H1 (cell line): ENCODE data around the gene RLBP1. TPM values are rescaled to one million over a fixed set of nuclear protein-coding genes. Genes with fewer than 3 reads are reported as not detected.

Experiments used
- CTCF ChIA-PET: fragments of 300-600 bp; sonication (Branson Sonifier 250); formaldehyde crosslinking; loops from one replicate; lab custom pipeline; 2021; ENCODE audit not compliant: partially characterized antibody; lab: Charles Lee
- POLR2A ChIA-PET: fragments of 300-600 bp; sonication (Branson Sonifier 250); formaldehyde crosslinking; loops from one replicate; lab custom pipeline; 2021; ENCODE audit warnings: inconsistent platforms; ENCODE audit not compliant: partially characterized antibody; lab: Charles Lee
- DNase-seq, 2 experiments: peaks; one replicate each; pipeline versions ENCODE4 v3.0.0 to v3.0.0-alpha.2; 2010 to 2022; ENCODE audit warnings: low spot score in 2 of 2, low read depth in 1 of 2, mixed read lengths in 1 of 2
- FAIRE-seq: peaks from 2 replicates; lab custom pipeline; 2011; peaks lifted over from hg19 to GRCh38; lab: Jason Lieb, UNC
- H2AFZ ChIP-seq: 2 replicates; pipeline ENCODE4 v1.8.1; 2012; ENCODE audit warnings: low read length, inconsistent platforms
- H2AK5ac ChIP-seq: 2 replicates; pipeline ENCODE4 v1.6.1; 2013; ENCODE audit warnings: low read depth, low read length
- H2BK120ac ChIP-seq: replicated peaks from 2 replicates; pipeline ENCODE3; 2013; ENCODE audit warnings: low read depth, low read length, inconsistent platforms
- H2BK12ac ChIP-seq: 2 replicates; pipeline ENCODE4 v1.6.1; 2013; ENCODE audit warnings: low read depth, low read length
- H2BK15ac ChIP-seq: 2 replicates; pipeline ENCODE4 v1.6.1; 2013; ENCODE audit warnings: low read length
- H2BK20ac ChIP-seq: 2 replicates; pipeline ENCODE4 v1.6.1; 2013; ENCODE audit warnings: low read length
- H2BK5ac ChIP-seq: 2 replicates; pipeline ENCODE4 v1.6.1; 2013; ENCODE audit warnings: low read depth, low read length
- H3K14ac ChIP-seq: 2 replicates; pipeline ENCODE4 v1.6.1; 2013; ENCODE audit warnings: inconsistent platforms; ENCODE audit not compliant: insufficient read length
- H3K18ac ChIP-seq: 2 replicates; pipeline ENCODE4 v1.6.1; 2013; ENCODE audit warnings: low read length; ENCODE audit errors: extremely low read depth
- H3K23ac ChIP-seq: 2 replicates; pipeline ENCODE4 v1.6.1; 2013; ENCODE audit warnings: inconsistent platforms; ENCODE audit not compliant: insufficient read length
- H3K23me2 ChIP-seq: 2 replicates; pipeline ENCODE4 v1.6.1; 2013; ENCODE audit warnings: low read depth, low read length
- H3K27ac ChIP-seq: 2 replicates; pipeline ENCODE4 v1.6.1; 2011; ENCODE audit warnings: low read depth, low read length, inconsistent platforms
- H3K27me3 ChIP-seq, 4 experiments: replicated peaks in 1 of 4; 1 replicate in 1 of 4; 2 replicates in 3 of 4; pipeline versions ENCODE4 v1.6.1 to v1.8.1; 2011 to 2013; ENCODE audit warnings: low read length in 3 of 4, mild to moderate bottlenecking in 3 of 4, inconsistent platforms in 2 of 4, mixed read lengths in 2 of 4, moderate library complexity in 1 of 4; ENCODE audit not compliant: control insufficient read depth in 3 of 4, insufficient read depth in 3 of 4; ENCODE audit errors: extremely low read depth in 1 of 4
- H3K36me3 ChIP-seq, 4 experiments: 2 replicates each; pipeline versions ENCODE4 v1.6.1 to v1.8.1; 2011 to 2013; ENCODE audit warnings: mild to moderate bottlenecking in 4 of 4, low read length in 3 of 4, moderate library complexity in 2 of 4, control low read depth in 1 of 4, inconsistent platforms in 1 of 4; ENCODE audit not compliant: insufficient read depth in 4 of 4, control insufficient read depth in 2 of 4
- H3K4ac ChIP-seq: replicated peaks from 2 replicates; pipeline ENCODE3; 2013; ENCODE audit warnings: low read length, low read depth, mixed read lengths, inconsistent platforms; ENCODE audit not compliant: insufficient read length
- H3K4me1 ChIP-seq, 4 experiments: replicated peaks in 1 of 4; 1 replicate in 1 of 4; 2 replicates in 3 of 4; pipeline versions ENCODE4 v1.6.1 to v1.8.1; 2011 to 2013; ENCODE audit warnings: low read length in 3 of 4, inconsistent platforms in 2 of 4, mixed read lengths in 1 of 4; ENCODE audit not compliant: insufficient read depth in 4 of 4, control insufficient read depth in 3 of 4
- H3K4me2 ChIP-seq, 2 experiments: 2 replicates each; pipeline versions ENCODE4 v1.6.1 to v1.8.1; 2011 to 2013; ENCODE audit warnings: low read depth in 2 of 2, low read length in 2 of 2, control low read depth in 1 of 2, inconsistent platforms in 1 of 2, mild to moderate bottlenecking in 1 of 2; ENCODE audit not compliant: insufficient read depth in 1 of 2
- H3K4me3 ChIP-seq, 4 experiments: fragments of 200-600, 300-600 bp in 1 of 4; sonication (generic), shearing (Covaris generic), sonication (Bioruptor Twin) in 1 of 4; 2 replicates each; pipeline versions ENCODE4 v1.5.1 to v1.8.1; 2011 to 2016; ENCODE audit warnings: low read length in 4 of 4, low read depth in 3 of 4, control low read depth in 2 of 4, inconsistent platforms in 2 of 4, mild to moderate bottlenecking in 2 of 4, mixed read lengths in 1 of 4, moderate library complexity in 1 of 4; ENCODE audit not compliant: insufficient read depth in 2 of 4; ENCODE audit errors: extremely low read depth in 1 of 4
- H3K56ac ChIP-seq: replicated peaks from 2 replicates; pipeline ENCODE3; 2013; ENCODE audit warnings: low read depth, mild to moderate bottlenecking, mixed read lengths, low read length, inconsistent platforms; ENCODE audit not compliant: insufficient read length
- H3K79me1 ChIP-seq: 2 replicates; pipeline ENCODE4 v1.6.1; 2013; ENCODE audit warnings: low read depth, low read length, control low read depth
- H3K79me2 ChIP-seq, 2 experiments: 2 replicates each; pipeline versions ENCODE4 v1.6.1 to v1.8.1; 2012 to 2013; ENCODE audit warnings: low read length in 2 of 2, mild to moderate bottlenecking in 2 of 2, inconsistent platforms in 1 of 2; ENCODE audit not compliant: insufficient read depth in 2 of 2, control insufficient read depth in 1 of 2
- H3K9ac ChIP-seq, 4 experiments: replicated peaks in 1 of 4; 1 replicate in 1 of 4; 2 replicates in 3 of 4; pipeline versions ENCODE4 v1.6.1 to v1.8.1; 2011 to 2013; ENCODE audit warnings: low read depth in 3 of 4, low read length in 3 of 4, control low read depth in 2 of 4, mild to moderate bottlenecking in 2 of 4, moderate library complexity in 2 of 4, inconsistent platforms in 1 of 4; ENCODE audit errors: extremely low read depth in 1 of 4
- H3K9me3 ChIP-seq, 2 experiments: 2 replicates each; pipeline versions ENCODE4 v1.6.1 to v1.8.1; 2012 to 2013; ENCODE audit warnings: mild to moderate bottlenecking in 2 of 2, moderate library complexity in 2 of 2, control low read depth in 1 of 2, inconsistent platforms in 1 of 2, low read depth in 1 of 2, low read length in 1 of 2, mixed read lengths in 1 of 2; ENCODE audit not compliant: insufficient read depth in 2 of 2
- H4K20me1 ChIP-seq, 2 experiments: replicated peaks in 1 of 2; 2 replicates each; pipeline versions ENCODE3 to v1.8.1; 2011 to 2013; ENCODE audit warnings: inconsistent platforms in 2 of 2, low read length in 2 of 2, mild to moderate bottlenecking in 1 of 2; ENCODE audit not compliant: insufficient read depth in 2 of 2, control insufficient read depth in 1 of 2
- H4K5ac ChIP-seq: 2 replicates; pipeline ENCODE4 v1.6.1; 2013; ENCODE audit warnings: low read length, low read depth, mixed read lengths, inconsistent platforms; ENCODE audit not compliant: insufficient read length
- H4K8ac ChIP-seq: 2 replicates; pipeline ENCODE4 v1.8.0; 2013; ENCODE audit warnings: mild to moderate bottlenecking, moderate library complexity, low read length, inconsistent platforms; ENCODE audit not compliant: insufficient read depth; ENCODE audit errors: extremely low read depth
- H4K91ac ChIP-seq: replicated peaks from 2 replicates; pipeline ENCODE3; 2013; ENCODE audit warnings: low read length, mixed read lengths, inconsistent platforms; ENCODE audit not compliant: insufficient read length
- KDM4A ChIP-seq: IDR thresholded peaks from one replicate; pipeline ENCODE4 v1.7.1; 2012; ENCODE audit warnings: low read depth, mild to moderate bottlenecking, moderate library complexity, low read length, inconsistent platforms; ENCODE audit not compliant: severe bottlenecking
- POLR2AphosphoS5 ChIP-seq: IDR thresholded peaks from 2 replicates; pipeline ENCODE4 v1.6.1; 2011; ENCODE audit warnings: low read depth, low read length
- RAD21 ChIP-seq, 2 experiments: IDR thresholded peaks in 1 of 2; conservative IDR thresholded peaks in 1 of 2; 2 replicates each; pipeline ENCODE4 v1.6.1; 2011; ENCODE audit warnings: low read depth in 2 of 2, low read length in 2 of 2, improper control_type of control experiment in 1 of 2, inconsistent platforms in 1 of 2, mild to moderate bottlenecking in 1 of 2, moderate library complexity in 1 of 2
- RBBP5 ChIP-seq: IDR thresholded peaks from 2 replicates; pipeline ENCODE4 v1.7.1; 2012; ENCODE audit warnings: low read depth, mild to moderate bottlenecking, inconsistent platforms, low read length, moderate library complexity, borderline replicate concordance
- SP2 ChIP-seq: IDR thresholded peaks from 2 replicates; pipeline ENCODE4 v1.6.1; 2012; ENCODE audit warnings: mild to moderate bottlenecking, low read length, inconsistent platforms
- ZNF274 ChIP-seq: IDR thresholded peaks from 2 replicates; pipeline ENCODE4 v1.7.0; 2012; ENCODE audit warnings: low read length, borderline replicate concordance; ENCODE audit errors: extremely low read depth
- WGBS, 2 experiments: shearing (Covaris generic) in 1 of 2; methylation state at CpG; one replicate each; pipeline versions ENCODE4 v1.1.6 to v1.1.7; 2013 to 2015; ENCODE audit warnings: low lambda C conversion rate in 2 of 2, mixed read lengths in 2 of 2, inconsistent platforms in 1 of 2, low coverage in 1 of 2, missing lambda C conversion rate in 1 of 2; ENCODE audit not compliant: insufficient replicate concordance in 2 of 2, insufficient coverage in 1 of 2, insufficient read length in 1 of 2; ENCODE audit errors: extremely low coverage in 1 of 2, missing lambda C conversion rate in 1 of 2; 5-methylcytosine and 5-hydroxymethylcytosine counted together
- polyA plus RNA-seq, 7 experiments: library from polyadenylated mRNA; depleted of rRNA in 3 of 7; stranded (reverse) in 5 of 7; unstranded in 2 of 7; fragments of >200 nt in 5 of 7; fragments of 200-250 nt in 2 of 7; gene quantifications; 1 replicate in 5 of 7; 2 replicates in 1 of 7; 4 replicates in 1 of 7; pipeline versions ENCODE4 v1.2.1 to v1.2.3, GENCODE V29; 2011 to 2013; ENCODE audit warnings: missing spikeins in 2 of 7, mixed read lengths in 2 of 7
- total RNA-seq: library from RNA; stranded (reverse); fragmentation: NEBNext Ultra II Directional; extraction: Animal tissue kit (Norgen Biotek cat#: 25700); gene quantifications from 2 replicates; pipeline ENCODE4 v1.2.1, GENCODE V29; 2021

RLBP1 gene
- total and polyA plus RNA-seq, 2 of the 8 experiments (the other 6 are each of a cell fraction or from before 2014, with no cell fraction given): 0.05 TPM; not detected in 1

DNA sequence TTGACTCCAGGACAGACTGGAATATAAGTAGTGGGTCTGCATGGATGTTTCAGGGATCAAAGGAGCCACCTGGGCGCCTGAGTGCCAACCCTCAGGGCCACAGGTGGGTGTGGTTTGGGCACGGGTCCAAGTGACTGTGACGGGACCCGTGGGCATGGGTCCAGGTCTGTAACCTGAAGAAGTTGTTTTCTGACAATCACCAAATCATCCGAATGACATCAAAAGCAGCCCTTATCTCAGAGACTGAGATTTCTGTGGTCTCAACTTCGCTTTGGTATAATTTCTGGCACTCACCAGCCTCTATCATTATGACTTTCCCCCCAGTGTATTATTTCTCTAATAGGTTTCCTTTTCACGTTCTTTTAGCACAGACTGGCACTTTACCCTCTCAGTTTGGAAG, 24.4 kb downstream of the RLBP1 start:
- Histone ChIP-seq H3K27me3 (no peaks in the 10 kb centered on the region), H3K79me2 (no peaks in the 10 kb centered on the region), H3K23me2 (no peaks in the 10 kb centered on the region), H2BK120ac (no peak overlapping the region), H2BK20ac (no peak overlapping the region), H2BK12ac (0 out of 2 replicates have a peak overlapping the region, but pooled peaks have one; percentile 29), H3K14ac (no peak overlapping the region), H2AFZ (no peak overlapping the region)
- TF ChIP-seq SP2 (no peak), RAD21 (IDR thresholded peaks at IDR 0.05 in 1 of 2, conservative IDR thresholded peaks at IDR 0.05 in 1 of 2; ENCODE audit: low read depth in 2 of 2, low read length in 2 of 2) (no peak), KDM4A (no peak), ZNF274 (no peak), POLR2AphosphoS5 (no peak), RBBP5 (no peak)
- TF ChIP-seq, all 59 proteins: peak for 0
- Histone ChIP-seq H4K5ac (no peak overlapping the region), H3K9me3 (no peaks in the 10 kb centered on the region), H4K20me1 (peaks cover 0 to 2% of the 10 kb centered on the region in 2 experiments), H3K56ac (no peak overlapping the region), H3K18ac (no peak overlapping the region), H3K9ac (no peak overlapping the region), H3K36me3 (peaks cover 0 to 1% (median 0%) of the 10 kb centered on the region in 4 experiments; a peak in 1 of 8 replicates), H3K79me1 (no peaks in the 10 kb centered on the region), H2AK5ac (no peak overlapping the region), H3K23ac (no peak overlapping the region), H3K4me2 (peak overlapping the region; percentile 8 to 41; a peak in 2 of 4 replicates), H3K27ac (no peak overlapping the region), H3K4ac (no peak overlapping the region), H3K4me1 (peaks cover 8 to 34% (median 15%) of the 10 kb centered on the region in 4 experiments), H4K91ac (no peak overlapping the region), H3K4me3 (peak overlapping the region in 1 of 4 experiments; percentile 4; a peak in 1 of 8 replicates), H2BK15ac (no peak overlapping the region), H4K8ac (0 out of 2 replicates have a peak overlapping the region, but pooled peaks have one; percentile 7), H2BK5ac (no peak overlapping the region)
- 73% methylated on average over 7 of the region's 7 CpGs; no CpG with 5 or more reads in 1 of the 2 experiments for WGBS, 2 experiments
- FAIRE-seq (no peak), DNase-seq (no peak)
- POLR2A ChIA-PET: interaction anchor here (1.0 to 1.2 kb wide), 2 partner anchors 38 to 68 kb away, joined by 3 to 4 read pairs; no protein-coding TSS in a partner anchor
- CTCF ChIA-PET: interaction anchor here (1.0 to 4.2 kb wide), 6 partner anchors 10 to 326 kb away, joined by 4 to 21 read pairs (median 5); partner anchors contain the start of gene FANCI
